DOHH2 (cell line): ENCODE measurements around the gene TFDP1.

Experiments used
- H3F3A ChIP-seq: fragments of 200-600 bp; sonication (generic), shearing (Covaris generic); 2 replicates; pipeline ENCODE4 v1.6.0; 2016; ENCODE audit warnings: antibody characterized with exemption, mild to moderate bottlenecking; ENCODE audit not compliant: control insufficient read depth, insufficient read depth
- H3K27ac ChIP-seq: fragments of 200-600 bp; sonication (generic); 2 replicates; pipeline ENCODE4 v1.5.1; 2014; ENCODE audit warnings: low read depth, mild to moderate bottlenecking, low read length, moderate library complexity
- H3K27me3 ChIP-seq: fragments of 200-600 bp; sonication (generic); 2 replicates; pipeline ENCODE4 v1.6.1; 2014; ENCODE audit warnings: mild to moderate bottlenecking, low read length, mixed read lengths; ENCODE audit not compliant: control insufficient read depth
- H3K36me3 ChIP-seq: fragments of 200-600 bp; sonication (generic); 2 replicates; pipeline ENCODE4 v1.6.1; 2014; ENCODE audit warnings: mild to moderate bottlenecking, low read length, moderate library complexity, mixed read lengths; ENCODE audit not compliant: control insufficient read depth
- H3K4me1 ChIP-seq: fragments of 200-600 bp; sonication (generic); 2 replicates; pipeline ENCODE4 v1.6.1; 2014; ENCODE audit warnings: mild to moderate bottlenecking, low read length, mixed read lengths; ENCODE audit not compliant: control insufficient read depth
- H3K4me2 ChIP-seq: fragments of 200-600 bp; sonication (generic); 2 replicates; pipeline ENCODE4 v1.6.0; 2014; ENCODE audit warnings: mild to moderate bottlenecking, low read length, moderate library complexity
- H3K4me3 ChIP-seq: fragments of 200-600 bp; sonication (generic); 2 replicates; pipeline ENCODE4 v1.5.1; 2014; ENCODE audit warnings: mild to moderate bottlenecking, low read length, mixed read lengths
- H3K79me2 ChIP-seq: fragments of 200-600 bp; sonication (generic); 2 replicates; pipeline ENCODE4 v1.6.1; 2014; ENCODE audit warnings: mild to moderate bottlenecking, low read length, mixed read lengths; ENCODE audit not compliant: control insufficient read depth
- H3K9me2 ChIP-seq: fragments of 200-600 bp; sonication (generic); replicated peaks from 2 replicates; pipeline ENCODE4 v1.6.1; 2014; ENCODE audit warnings: mild to moderate bottlenecking, low read length, mixed read lengths; ENCODE audit not compliant: control insufficient read depth
- H3K9me3 ChIP-seq: fragments of 200-600 bp; sonication (generic); 2 replicates; pipeline ENCODE4 v1.6.1; 2014; ENCODE audit warnings: antibody characterized with exemption, low read length, mixed read lengths; ENCODE audit not compliant: control insufficient read depth, insufficient read depth
- H4K20me1 ChIP-seq: fragments of 200-600 bp; sonication (generic); 2 replicates; pipeline ENCODE4 v1.6.0; 2014; ENCODE audit warnings: low read depth, mild to moderate bottlenecking, antibody characterized with exemption, low read length, moderate library complexity; ENCODE audit not compliant: control insufficient read depth, insufficient read depth
- EZH2phosphoT487 ChIP-seq: fragments of 200-600 bp; sonication (generic); IDR thresholded peaks from 2 replicates; pipeline ENCODE4 v1.6.1; 2017; ENCODE audit warnings: borderline replicate concordance, mild to moderate bottlenecking, antibody characterized with exemption, low read length, moderate library complexity, mixed read lengths
- TF ChIP-seq, protein P1 (sequence below): fragments of 200-600 bp; sonication (generic); IDR thresholded peaks from one replicate; pipeline ENCODE4 v1.5.1; 2014; ENCODE audit warnings: antibody characterized with exemption, mild to moderate bottlenecking, low read depth, low read length; ENCODE audit not compliant: poor library complexity, severe bottlenecking

Gene TFDP1

GRCh38 chr13:113605866-113606438 lies 21.4 kb downstream of the TFDP1 start:
- H3K4me3 ChIP-seq = no peak overlapping the region
- TF ChIP-seq, protein P1, sequence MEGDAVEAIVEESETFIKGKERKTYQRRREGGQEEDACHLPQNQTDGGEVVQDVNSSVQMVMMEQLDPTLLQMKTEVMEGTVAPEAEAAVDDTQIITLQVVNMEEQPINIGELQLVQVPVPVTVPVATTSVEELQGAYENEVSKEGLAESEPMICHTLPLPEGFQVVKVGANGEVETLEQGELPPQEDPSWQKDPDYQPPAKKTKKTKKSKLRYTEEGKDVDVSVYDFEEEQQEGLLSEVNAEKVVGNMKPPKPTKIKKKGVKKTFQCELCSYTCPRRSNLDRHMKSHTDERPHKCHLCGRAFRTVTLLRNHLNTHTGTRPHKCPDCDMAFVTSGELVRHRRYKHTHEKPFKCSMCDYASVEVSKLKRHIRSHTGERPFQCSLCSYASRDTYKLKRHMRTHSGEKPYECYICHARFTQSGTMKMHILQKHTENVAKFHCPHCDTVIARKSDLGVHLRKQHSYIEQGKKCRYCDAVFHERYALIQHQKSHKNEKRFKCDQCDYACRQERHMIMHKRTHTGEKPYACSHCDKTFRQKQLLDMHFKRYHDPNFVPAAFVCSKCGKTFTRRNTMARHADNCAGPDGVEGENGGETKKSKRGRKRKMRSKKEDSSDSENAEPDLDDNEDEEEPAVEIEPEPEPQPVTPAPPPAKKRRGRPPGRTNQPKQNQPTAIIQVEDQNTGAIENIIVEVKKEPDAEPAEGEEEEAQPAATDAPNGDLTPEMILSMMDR = no peak
- H4K20me1 ChIP-seq = peaks cover 34% of the 10 kb centered on the region
- H3K4me1 ChIP-seq = no peaks in the 10 kb centered on the region
- H3K9me2 ChIP-seq = no peaks in the 10 kb centered on the region
- no peaks in the 10 kb centered on the region for H3F3A ChIP-seq
- peaks cover 100% of the 10 kb centered on the region for H3K79me2 ChIP-seq
- H3K36me3 ChIP-seq = peaks cover 98% of the 10 kb centered on the region
- no peaks in the 10 kb centered on the region for H3K9me3 ChIP-seq
- H3K4me2 ChIP-seq = no peak overlapping the region
- H3K27me3 ChIP-seq = no peaks in the 10 kb centered on the region
- H3K27ac ChIP-seq = no peak overlapping the region

- H3K79me2 ChIP-seq = peaks cover 100% of the 10 kb centered on the region
- no peaks in the 10 kb centered on the region for H3K4me1 ChIP-seq
- H3K36me3 ChIP-seq = peaks cover 99% of the 10 kb centered on the region
- H3K9me2 ChIP-seq = no peaks in the 10 kb centered on the region
- no peak overlapping the region for H3K4me3 ChIP-seq
- no peaks in the 10 kb centered on the region for H3F3A ChIP-seq
- H4K20me1 ChIP-seq = peaks cover 31% of the 10 kb centered on the region
- H3K27ac ChIP-seq = no peak overlapping the region
- no peak overlapping the region for H3K4me2 ChIP-seq
- no peaks in the 10 kb centered on the region for H3K9me3 ChIP-seq
- no peaks in the 10 kb centered on the region for H3K27me3 ChIP-seq
- TF ChIP-seq, protein P1 = no peak
- no peak for TF ChIP-seq EZH2phosphoT487
Observed at GRCh38 chr13:113607056-113607888, 22.7 kb downstream of the TFDP1 start.

GRCh38 chr13:113607889-113608635 lies 23.5 kb downstream of the TFDP1 start:
- Histone ChIP-seq H4K20me1 (peaks cover 23% of the 10 kb centered on the region), H3K27ac (no peak overlapping the region), H3K79me2 (peaks cover 100% of the 10 kb centered on the region), H3K9me2 (no peaks in the 10 kb centered on the region), H3K4me2 (no peak overlapping the region), H3K27me3 (no peaks in the 10 kb centered on the region), H3K4me3 (no peak overlapping the region), H3K36me3 (peaks cover 99% of the 10 kb centered on the region), H3K9me3 (no peaks in the 10 kb centered on the region), H3F3A (no peaks in the 10 kb centered on the region), H3K4me1 (no peaks in the 10 kb centered on the region)
- TF ChIP-seq, protein P1 = no peak
- TF ChIP-seq EZH2phosphoT487 = no peak
